ENCODE results near the gene TRO.

Gene TRO

GRCh38 chrX:54909941-54910340 is 10.7 kb upstream of the TRO start:
- Histone ChIP-seq H3K36me3 (ENCODE audit: control insufficient read depth, insufficient read depth, low read length) (no peaks in the 10 kb centered on the region), H3K4me1 (no peaks in the 10 kb centered on the region), H3K27ac (no peak overlapping the region), H3K79me2 (no peaks in the 10 kb centered on the region), H3K4me3 (ENCODE audit: low read depth, low read length) (no peak overlapping the region), H3K27me3 (ENCODE audit: control insufficient read depth, insufficient read depth, low read length) (no peaks in the 10 kb centered on the region), H3K4me2 (ENCODE audit: low read length) (no peak overlapping the region), H3K9ac (no peak overlapping the region), H3K9me3 (ENCODE audit: control insufficient read depth, low read length) (no peaks in the 10 kb centered on the region), H2AFZ (no peak overlapping the region)
- no peak for TF ChIP-seq CTCF (IDR thresholded peaks at IDR 0.05)

- no peak for TF ChIP-seq CTCF (IDR thresholded peaks at IDR 0.05)
- peak overlapping the region; percentile 64 for H3K4me3 ChIP-seq (ENCODE audit: low read depth, low read length)
- H3K9ac ChIP-seq: no peak overlapping the region
- no peaks in the 10 kb centered on the region for H3K4me1 ChIP-seq
- H3K79me2 ChIP-seq: no peaks in the 10 kb centered on the region
- H2AFZ ChIP-seq: peak overlapping the region; percentile 88
- no peaks in the 10 kb centered on the region for H3K27me3 ChIP-seq (ENCODE audit: control insufficient read depth, insufficient read depth, low read length)
- H3K36me3 ChIP-seq (ENCODE audit: control insufficient read depth, insufficient read depth, low read length): no peaks in the 10 kb centered on the region
- peak overlapping the region; percentile 84 for H3K4me2 ChIP-seq (ENCODE audit: low read length)
- H3K9me3 ChIP-seq (ENCODE audit: control insufficient read depth, low read length): no peaks in the 10 kb centered on the region
- peak overlapping the region; percentile 24 for H3K27ac ChIP-seq
Observed at GRCh38 chrX:54921427-54922021, 900 bp downstream of the TRO start.

- Histone ChIP-seq H3K79me2 (no peaks in the 10 kb centered on the region), H3K4me1 (no peaks in the 10 kb centered on the region), H3K27me3 (ENCODE audit: control insufficient read depth, insufficient read depth, low read length) (no peaks in the 10 kb centered on the region), H3K4me2 (ENCODE audit: low read length) (no peak overlapping the region), H3K36me3 (ENCODE audit: control insufficient read depth, insufficient read depth, low read length) (no peaks in the 10 kb centered on the region), H3K27ac (no peak overlapping the region), H3K9me3 (ENCODE audit: control insufficient read depth, low read length) (no peaks in the 10 kb centered on the region), H3K9ac (no peak overlapping the region), H2AFZ (peak overlapping the region; percentile 88), H3K4me3 (ENCODE audit: low read depth, low read length) (no peak overlapping the region)
- no peak for TF ChIP-seq CTCF (IDR thresholded peaks at IDR 0.05)
Observed at GRCh38 chrX:54922547-54922946, 1.9 kb downstream of the TRO start.

GRCh38 chrX:54923376-54923775 is 2.8 kb downstream of the TRO start:
- Histone ChIP-seq H3K4me2 (ENCODE audit: low read length) (no peak overlapping the region), H3K27me3 (ENCODE audit: control insufficient read depth, insufficient read depth, low read length) (no peaks in the 10 kb centered on the region), H3K9me3 (ENCODE audit: control insufficient read depth, low read length) (no peaks in the 10 kb centered on the region), H2AFZ (no peak overlapping the region), H3K4me3 (ENCODE audit: low read depth, low read length) (no peak overlapping the region), H3K27ac (no peak overlapping the region), H3K4me1 (no peaks in the 10 kb centered on the region), H3K36me3 (ENCODE audit: control insufficient read depth, insufficient read depth, low read length) (no peaks in the 10 kb centered on the region), H3K79me2 (no peaks in the 10 kb centered on the region), H3K9ac (no peak overlapping the region)
- TF ChIP-seq CTCF (IDR thresholded peaks at IDR 0.05): no peak

GRCh38 chrX:54926978-54927377 is 6.4 kb downstream of the TRO start:
- H3K4me1 ChIP-seq: no peaks in the 10 kb centered on the region
- no peak overlapping the region for H3K4me2 ChIP-seq (ENCODE audit: low read length)
- no peak overlapping the region for H3K4me3 ChIP-seq (ENCODE audit: low read depth, low read length)
- TF ChIP-seq CTCF (IDR thresholded peaks at IDR 0.05): no peak
- H3K9me3 ChIP-seq (ENCODE audit: control insufficient read depth, low read length): no peaks in the 10 kb centered on the region
- no peak overlapping the region for H3K27ac ChIP-seq
- no peaks in the 10 kb centered on the region for H3K79me2 ChIP-seq
- no peak overlapping the region for H2AFZ ChIP-seq
- H3K27me3 ChIP-seq (ENCODE audit: control insufficient read depth, insufficient read depth, low read length): no peaks in the 10 kb centered on the region
- no peaks in the 10 kb centered on the region for H3K36me3 ChIP-seq (ENCODE audit: control insufficient read depth, insufficient read depth, low read length)
- no peak overlapping the region for H3K9ac ChIP-seq
